Esophagus muscularis mucosa (tissue), 4 donors: ENCODE data around the gene CACNA2D3. TPM values are rescaled to one million over a fixed set of nuclear protein-coding genes. Genes with fewer than 3 reads are reported as not detected.

Source experiments
- DNase-seq: peaks from one replicate; pipeline ENCODE4 v3.0.0-alpha.2; 2017; ENCODE audit errors: extremely low spot score
- H3K27ac ChIP-seq, 4 donors: fragments of 200-600 bp; sonication (generic); replicated peaks in 1 of 4; 1 replicate in 3 of 4; 2 replicates in 1 of 4; pipeline ENCODE4 v1.5.1; 2016 to 2019; ENCODE audit warnings: mild to moderate bottlenecking in 1 of 4
- H3K27me3 ChIP-seq, 4 donors: fragments of 200-600 bp; sonication (generic); one replicate each; pipeline versions ENCODE4 v1.5.1 to v1.6.0; 2016 to 2019
- H3K36me3 ChIP-seq, 4 donors: fragments of 200-600 bp; sonication (generic); one replicate each; pipeline ENCODE4 v1.5.1; 2016 to 2019
- H3K4me1 ChIP-seq, 4 donors: fragments of 200-600 bp; sonication (generic); one replicate each; pipeline ENCODE4 v1.5.1; 2016 to 2019
- H3K4me3 ChIP-seq, 4 donors: fragments of 200-600 bp; sonication (generic); 1 replicate in 2 of 4; 2 replicates in 2 of 4; pipeline ENCODE4 v1.5.1; 2016 to 2019; ENCODE audit warnings: mild to moderate bottlenecking in 4 of 4, moderate library complexity in 1 of 4
- H3K9me3 ChIP-seq, 4 donors: fragments of 200-600 bp; sonication (generic); 1 replicate in 3 of 4; 2 replicates in 1 of 4; pipeline ENCODE4 v1.5.1; 2016 to 2019
- CTCF ChIP-seq, 3 experiments: fragments of 200-600 bp in 2 of 3; fragments of 450-650 bp in 1 of 3; sonication (generic) in 2 of 3; IDR thresholded peaks; one replicate each; pipeline ENCODE4 v1.5.1; 2017 to 2019; ENCODE audit warnings: antibody characterized with exemption in 3 of 3, mild to moderate bottlenecking in 2 of 3, moderate library complexity in 1 of 3
- EP300 ChIP-seq: sonication (generic); formaldehyde crosslinking; IDR thresholded peaks from one replicate; pipeline ENCODE4 v1.6.1; 2017; ENCODE audit warnings: antibody characterized with exemption
- POLR2A ChIP-seq: fragments of 450-650 bp; IDR thresholded peaks from one replicate; pipeline ENCODE4 v1.6.1; 2017; ENCODE audit warnings: antibody characterized with exemption, moderate library complexity, mild to moderate bottlenecking, low read depth
- POLR2AphosphoS5 ChIP-seq, 2 donors: sonication (generic); formaldehyde crosslinking; IDR thresholded peaks; one replicate each; pipeline ENCODE4 v1.6.1; 2017; ENCODE audit warnings: antibody characterized with exemption in 2 of 2
- WGBS: methylation state at CpG from one replicate; pipeline ENCODE4 v1.1.5; 2018; 5-methylcytosine and 5-hydroxymethylcytosine counted together
- intact Hi-C: fragments of 100-400 bp; cut with DNase I; formaldehyde crosslinking; loops from one replicate; pipeline ENCODE4 v1.15.1; 2023
- total RNA-seq, 4 donors: library from RNA; depleted of rRNA; stranded (reverse); fragments of >200 nt; gene quantifications; one replicate each; pipeline versions ENCODE4 v1.1.0 to v1.2.1, GENCODE V29; 2016

The CACNA2D3 gene
- total RNA-seq, 4 donors from 2014 or later = 2.5 to 6.3 (median 3.9) TPM

- intact Hi-C loops = no loop called here
- no peak for TF ChIP-seq POLR2A
- no peak for TF ChIP-seq CTCF (IDR thresholded peaks at IDR 0.05)
- no peak for TF ChIP-seq EP300
- no peak for TF ChIP-seq POLR2AphosphoS5 (IDR thresholded peaks at IDR 0.05)
- Histone ChIP-seq H3K4me1 (no peaks in the 10 kb centered on the region), H3K4me3 (no peak overlapping the region), H3K27me3 (no peaks in the 10 kb centered on the region), H3K36me3 (no peaks in the 10 kb centered on the region), H3K9me3 (no peaks in the 10 kb centered on the region), H3K27ac (no peak overlapping the region)
- DNase-seq = no peak
- WGBS = 25% methylated on average over 1 of the region's 1 CpG
Observed at GRCh38 chr3:54192026-54192425, 69.7 kb downstream of the CACNA2D3 start.

- intact Hi-C loops = no loop called here
- 88% methylated on average over 1 of the region's 1 CpG for WGBS
- Histone ChIP-seq H3K4me1 (no peaks in the 10 kb centered on the region), H3K4me3 (no peak overlapping the region), H3K27me3 (no peaks in the 10 kb centered on the region), H3K27ac (no peak overlapping the region), H3K36me3 (no peaks in the 10 kb centered on the region), H3K9me3 (no peaks in the 10 kb centered on the region)
- DNase-seq = no peak
- TF ChIP-seq POLR2AphosphoS5 (IDR thresholded peaks at IDR 0.05) = no peak
- no peak for TF ChIP-seq POLR2A
- TF ChIP-seq EP300 = no peak
- no peak for TF ChIP-seq CTCF (IDR thresholded peaks at IDR 0.05)
Observed at GRCh38 chr3:54193093-54193492, 70.7 kb downstream of the CACNA2D3 start.

GRCh38 chr3:54196360-54196991 lies 74.1 kb downstream of the CACNA2D3 start:
- H3K4me1 ChIP-seq = no peaks in the 10 kb centered on the region
- no peaks in the 10 kb centered on the region for H3K36me3 ChIP-seq
- no peak for DNase-seq
- no peak overlapping the region for H3K4me3 ChIP-seq
- H3K27me3 ChIP-seq = no peaks in the 10 kb centered on the region
- intact Hi-C loops = no loop called here
- no peak overlapping the region for H3K27ac ChIP-seq
- 73% methylated on average over 9 of the region's 9 CpGs for WGBS
- TF ChIP-seq POLR2A (no peak), EP300 (no peak), POLR2AphosphoS5 (IDR thresholded peaks at IDR 0.05) (no peak), CTCF (IDR thresholded peaks at IDR 0.05) (no peak)
- no peaks in the 10 kb centered on the region for H3K9me3 ChIP-seq

- DNase-seq = no peak
- no peak overlapping the region for H3K27ac ChIP-seq
- no peaks in the 10 kb centered on the region for H3K9me3 ChIP-seq
- no peaks in the 10 kb centered on the region for H3K27me3 ChIP-seq
- intact Hi-C loops = no loop called here
- WGBS = 54% methylated on average over 6 of the region's 6 CpGs
- no peaks in the 10 kb centered on the region for H3K4me1 ChIP-seq
- H3K4me3 ChIP-seq = no peak overlapping the region
- no peaks in the 10 kb centered on the region for H3K36me3 ChIP-seq
- TF ChIP-seq POLR2A = no peak
Observed at GRCh38 chr3:54197509-54197908, 75.2 kb downstream of the CACNA2D3 start.

- TF ChIP-seq EP300 (no peak), CTCF (IDR thresholded peaks at IDR 0.05) (no peak), POLR2A (no peak), POLR2AphosphoS5 (IDR thresholded peaks at IDR 0.05) (no peak)
- H3K4me1 ChIP-seq = no peaks in the 10 kb centered on the region
- H3K9me3 ChIP-seq = no peaks in the 10 kb centered on the region
- H3K4me3 ChIP-seq = no peak overlapping the region
- 70% methylated on average over 9 of the region's 9 CpGs for WGBS
- no peak overlapping the region for H3K27ac ChIP-seq
- intact Hi-C loops = no loop called here
- no peaks in the 10 kb centered on the region for H3K27me3 ChIP-seq
- no peak for DNase-seq
- H3K36me3 ChIP-seq = no peaks in the 10 kb centered on the region
Observed at GRCh38 chr3:54198556-54198955, 76.2 kb downstream of the CACNA2D3 start.
